GM12878 (cell line): ENCODE data around the gene DMRTA2. TPM values are rescaled to one million over a fixed set of nuclear protein-coding genes. Genes with fewer than 3 reads are reported as not detected.

Experiments used
- ATAC-seq: fragments of 200-7000 bp; cut with Tn5 transposase; 3 replicates; pipeline ENCODE4 v1.9.1; 2020; ENCODE audit warnings: mild to moderate bottlenecking, moderate library complexity
- BruUV-seq: library from RNA; stranded (reverse); fragments of 400-500 nt; replicated peaks from 2 replicates; lab custom pipeline; 2021; lab: Mats Ljungman, UMichigan
- CTCF ChIA-PET: fragments of 300-600 bp; sonication (Branson Sonifier 250); formaldehyde crosslinking; extraction: SDS; loops from one replicate; lab custom pipeline; 2021; ENCODE audit warnings: inconsistent platforms; lab: Yijun Ruan, JAX
- POLR2A ChIA-PET: fragments of 350-600 bp; formaldehyde crosslinking; extraction: SDS; loops from one replicate; lab custom pipeline; 2021; ENCODE audit warnings: inconsistent platforms; lab: Charles Lee
- RAD21 ChIA-PET: fragments of 300-600 bp; sonication (Branson Sonifier 250); formaldehyde crosslinking; loops from one replicate; lab custom pipeline; 2023; ENCODE audit warnings: antibody characterized with exemption; ENCODE audit not compliant: unreplicated experiment; lab: Charles Lee
- SMC1A ChIA-PET: fragments of 300-600 bp; sonication (Branson Sonifier 250); formaldehyde crosslinking; loops from one replicate; lab custom pipeline; 2023; ENCODE audit not compliant: unreplicated experiment, uncharacterized antibody; lab: Charles Lee
- DNase-seq: peaks from one replicate; pipeline ENCODE4 v3.0.0-alpha.2; 2011; ENCODE audit warnings: low read depth, low spot score
- FAIRE-seq: peaks from 3 replicates; lab custom pipeline; 2011; peaks lifted over from hg19 to GRCh38; lab: Jason Lieb, UNC
- H2AFZ ChIP-seq: 2 replicates; pipeline ENCODE4 v1.6.0; 2011; ENCODE audit warnings: low read depth, low read length, control low read depth; ENCODE audit not compliant: control insufficient read depth
- H3K27ac ChIP-seq: 2 replicates; pipeline ENCODE4 v1.5.1; 2011; ENCODE audit warnings: control low read depth; ENCODE audit not compliant: control insufficient read depth, insufficient read depth
- H3K27me3 ChIP-seq, 2 experiments: replicated peaks in 1 of 2; 2 replicates each; pipeline versions ENCODE4 v1.6.0 to v1.6.1; 2011; ENCODE audit warnings: low read length in 1 of 2; ENCODE audit not compliant: control insufficient read depth in 2 of 2, insufficient read depth in 2 of 2
- H3K36me3 ChIP-seq, 2 experiments: 2 replicates each; pipeline ENCODE4 v1.5.1; 2011; ENCODE audit warnings: low read length in 1 of 2; ENCODE audit not compliant: control insufficient read depth in 2 of 2, insufficient read depth in 2 of 2
- H3K4me1 ChIP-seq: 2 replicates; pipeline ENCODE4 v1.6.1; 2011; ENCODE audit warnings: mild to moderate bottlenecking, low read length, moderate library complexity, mixed read lengths; ENCODE audit not compliant: control insufficient read depth, insufficient read depth
- H3K4me2 ChIP-seq: 2 replicates; pipeline ENCODE4 v1.6.0; 2011; ENCODE audit warnings: control low read depth; ENCODE audit not compliant: control insufficient read depth, insufficient read depth
- H3K4me3 ChIP-seq: fragments of 200-600 bp; sonication (generic); 2 replicates; pipeline ENCODE4 v1.5.1; 2016
- H3K79me2 ChIP-seq: 2 replicates; pipeline ENCODE4 v1.6.0; 2011; ENCODE audit warnings: low read length; ENCODE audit not compliant: control insufficient read depth, insufficient read depth
- H3K9ac ChIP-seq: 2 replicates; pipeline ENCODE4 v1.8.0; 2011; ENCODE audit warnings: low read length, control low read depth, mixed read lengths; ENCODE audit not compliant: control insufficient read depth, insufficient read depth
- H3K9me3 ChIP-seq: replicated peaks from 3 replicates; pipeline ENCODE4 v1.5.1; 2011; ENCODE audit warnings: mild to moderate bottlenecking, low read length; ENCODE audit not compliant: control insufficient read depth, insufficient read depth
- H4K20me1 ChIP-seq: 2 replicates; pipeline ENCODE4 v1.6.0; 2011; ENCODE audit not compliant: control insufficient read depth, insufficient read depth
- BMI1 ChIP-seq: fragments of 450-650 bp; IDR thresholded peaks from 2 replicates; pipeline ENCODE4 v1.6.1; 2016; ENCODE audit warnings: mild to moderate bottlenecking, moderate library complexity, borderline replicate concordance
- EP300 ChIP-seq, 2 experiments: fragments of 150-350 bp in 1 of 2; IDR thresholded peaks; 2 replicates each; pipeline ENCODE4 v1.6.1; 2011 to 2012; ENCODE audit warnings: low read depth in 2 of 2, low read length in 2 of 2, borderline replicate concordance in 1 of 2, improper control_type of control experiment in 1 of 2, inconsistent platforms in 1 of 2; ENCODE audit not compliant: control insufficient read depth in 1 of 2
- HCFC1 ChIP-seq: fragments of 150-350 bp; IDR thresholded peaks from 2 replicates; pipeline ENCODE4 v1.6.1; 2014; ENCODE audit warnings: low read length
- LARP7 ChIP-seq: fragments of 450-650 bp; IDR thresholded peaks from 2 replicates; pipeline ENCODE4 v1.6.1; 2017; ENCODE audit warnings: mild to moderate bottlenecking
- MEF2A ChIP-seq: IDR thresholded peaks from 2 replicates; pipeline ENCODE4 v1.6.1; 2011; ENCODE audit warnings: low read depth, mild to moderate bottlenecking, low read length, moderate library complexity; ENCODE audit not compliant: insufficient read depth
- MTA3 ChIP-seq: IDR thresholded peaks from 2 replicates; pipeline ENCODE4 v1.6.1; 2012; ENCODE audit warnings: low read length, inconsistent platforms, borderline replicate concordance
- NFIC ChIP-seq: IDR thresholded peaks from 2 replicates; pipeline ENCODE4 v1.6.1; 2012; ENCODE audit warnings: low read depth, mild to moderate bottlenecking, inconsistent platforms, low read length, moderate library complexity
- PAX5 ChIP-seq: IDR thresholded peaks from 2 replicates; pipeline ENCODE4 v1.6.1; 2011; ENCODE audit warnings: low read depth, low read length, borderline replicate concordance
- POU2F2 ChIP-seq: IDR thresholded peaks from 3 replicates; pipeline ENCODE4 v1.6.1; 2011; ENCODE audit warnings: low read depth, mild to moderate bottlenecking, low read length, borderline replicate concordance
- SMC3 ChIP-seq: IDR thresholded peaks from 2 replicates; pipeline ENCODE4 v1.6.1; 2011; ENCODE audit warnings: low read length, improper control_type of control experiment, borderline replicate concordance
- SUZ12 ChIP-seq: fragments of 200-600 bp; sonication (generic); IDR thresholded peaks from one replicate; pipeline ENCODE4 v1.6.1; 2018; ENCODE audit warnings: antibody characterized with exemption, mild to moderate bottlenecking; ENCODE audit not compliant: unreplicated experiment
- YY1 ChIP-seq: IDR thresholded peaks from 2 replicates; pipeline ENCODE4 v1.6.1; 2011; ENCODE audit warnings: low read depth, mild to moderate bottlenecking, low read length
- WGBS: methylation state at CpG from one replicate; pipeline ENCODE4 v1.1.6; 2016; ENCODE audit warnings: low lambda C conversion rate; ENCODE audit not compliant: insufficient replicate concordance, insufficient coverage; ENCODE audit errors: missing lambda C conversion rate; 5-methylcytosine and 5-hydroxymethylcytosine counted together
- in situ Hi-C: fragments of 300-500 bp; cut with MboI; formaldehyde crosslinking; loops from 9 replicates; pipeline ENCODE4 v1.14.3; 2018; ENCODE audit warnings: mixed read lengths
- intact Hi-C: fragments of 100-400 bp; cut with micrococcal nuclease; formaldehyde crosslinking; loops from one replicate; pipeline ENCODE4 v1.14.2; 2022; ENCODE audit not compliant: unreplicated experiment
- polyA plus RNA-seq, 11 experiments: library from polyadenylated mRNA; depleted of rRNA in 4 of 11; unstranded in 6 of 11; stranded (reverse) in 5 of 11; fragments of >200 nt; fragmentation: Nextera tagmentation in 4 of 11; fragmentation: Illumina TruSeq in 1 of 11; extraction: Ambion mirVana in 4 of 11; extraction: Trizol in 1 of 11; gene quantifications; 1 replicate in 1 of 11; 2 replicates in 10 of 11; pipeline versions ENCODE4 v1.2.1 to v1.2.3, GENCODE V29; 2011 to 2016; ENCODE audit warnings: inconsistent platforms in 2 of 11, missing spikeins in 2 of 11, low read depth in 1 of 11
- total RNA-seq, 4 experiments: library from RNA; depleted of rRNA in 3 of 4; stranded (reverse); fragments of >200 nt in 3 of 4; fragmentation: Illumina TruSeq in 1 of 4; extraction: Trizol in 1 of 4; gene quantifications; 2 replicates each; pipeline versions ENCODE4 v1.2.1 to v1.2.3, GENCODE V29; 2013 to 2021
- TF ChIP-seq, protein P1 (sequence below): IDR thresholded peaks from 2 replicates; pipeline ENCODE4 v1.6.1; 2012; ENCODE audit warnings: low read length, inconsistent platforms
- TF ChIP-seq, protein P2 (sequence below), 3 experiments: IDR thresholded peaks in 2 of 3; conservative IDR thresholded peaks in 1 of 3; 2 replicates each; pipeline ENCODE4 v1.5.1; 2011; ENCODE audit warnings: low read depth in 3 of 3, low read length in 3 of 3, mild to moderate bottlenecking in 3 of 3, control low read depth in 2 of 3, moderate library complexity in 2 of 3, inconsistent platforms in 1 of 3, mixed read lengths in 1 of 3; ENCODE audit not compliant: control insufficient read depth in 2 of 3, insufficient read depth in 1 of 3; ENCODE audit errors: extremely low read depth in 1 of 3

DMRTA2 gene
- total and polyA plus RNA-seq, 10 of the 15 experiments (the other 5 are each of a cell fraction or from before 2014, with no cell fraction given): not detected

DNA sequence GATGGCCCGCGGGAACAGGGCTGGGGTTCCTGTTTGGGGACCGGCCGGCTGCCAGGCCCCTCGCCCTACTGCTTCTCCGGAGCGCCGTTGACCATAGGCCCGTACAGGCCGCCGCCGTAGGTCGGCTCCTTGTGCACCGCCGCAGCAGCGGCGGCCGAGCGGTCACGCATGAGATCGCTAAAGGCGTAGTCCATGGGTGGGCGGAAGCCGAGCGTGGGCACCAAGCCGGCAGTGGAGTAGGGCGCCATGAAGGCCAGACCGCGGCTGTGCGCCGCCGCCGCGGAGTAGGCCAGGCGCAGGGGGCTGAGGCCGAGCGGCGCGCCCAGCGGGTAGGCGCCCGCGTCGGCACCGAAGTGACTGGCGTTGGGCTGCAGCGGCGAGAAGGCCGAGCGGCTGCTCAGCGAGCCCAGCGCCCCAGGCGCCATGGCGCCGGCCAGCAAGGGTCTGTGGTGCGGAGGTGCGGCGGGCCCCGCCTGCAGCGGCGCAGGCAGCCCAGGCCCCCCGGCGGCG lies 4.6 kb downstream of the DMRTA2 start:
- WGBS: 8% methylated on average over 35 of the region's 64 CpGs
- no peaks in the 10 kb centered on the region for H3K36me3 ChIP-seq
- peak; percentile 63 for TF ChIP-seq SUZ12
- TF ChIP-seq LARP7: no peak
- DNase-seq: no peak
- H4K20me1 ChIP-seq: no peaks in the 10 kb centered on the region
- SMC1A ChIA-PET: no interaction called here
- H3K4me1 ChIP-seq: no peaks in the 10 kb centered on the region
- no peaks in the 10 kb centered on the region; the same call in 2 of the 3 replicates for H3K9me3 ChIP-seq
- in situ Hi-C loops: no loop called here
- BruUV-seq: no TSS peak
- no peak overlapping the region for H3K4me2 ChIP-seq
- POLR2A ChIA-PET: no interaction called here
- no peak overlapping the region for H3K27ac ChIP-seq
- CTCF ChIA-PET: no interaction called here
- H3K4me3 ChIP-seq: no peak overlapping the region
- no peak overlapping the region for H3K9ac ChIP-seq
- H3K79me2 ChIP-seq: no peaks in the 10 kb centered on the region
- H3K27me3 ChIP-seq: peaks cover 20 to 40% of the 10 kb centered on the region in 2 experiments
- H2AFZ ChIP-seq: no peak overlapping the region
- RAD21 ChIA-PET: no interaction called here
- intact Hi-C loops: no loop called here
- peak; percentile 30; the same call in 2 of the 3 replicates for ATAC-seq
- no peak for FAIRE-seq

DNA sequence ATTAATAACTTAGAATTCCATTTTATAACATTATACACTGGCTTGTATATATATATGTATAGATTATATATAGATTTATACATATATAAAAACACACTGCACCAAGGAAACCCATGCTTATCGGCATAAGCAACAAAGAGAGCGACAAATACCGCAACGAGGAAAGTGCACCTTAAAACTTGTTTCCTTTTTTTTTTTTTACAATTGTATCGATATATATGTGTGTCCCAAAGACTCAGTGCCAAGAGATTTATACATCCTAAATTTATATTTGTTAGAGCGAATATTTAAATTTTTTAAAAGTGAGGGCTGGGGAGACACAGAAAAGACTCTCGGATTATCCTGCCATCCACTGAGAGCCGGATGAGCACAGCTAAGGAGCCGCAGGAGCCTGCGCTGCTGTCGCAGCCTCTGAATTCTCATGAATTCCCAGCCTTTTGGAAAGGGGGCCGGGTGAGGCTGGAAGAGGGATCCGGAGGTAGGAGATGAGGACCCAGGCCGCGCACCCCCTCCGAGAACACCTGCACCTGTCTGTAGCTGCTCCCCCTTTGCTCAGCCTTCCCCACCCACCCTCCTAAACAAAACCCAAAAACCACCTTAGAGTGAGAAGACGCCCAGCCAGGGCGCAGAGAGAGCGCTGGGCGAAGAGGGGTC lies 5.2 kb downstream of the DMRTA2 start:
- ChIA-PET RAD21 (no interaction called here), POLR2A (no interaction called here), SMC1A (no interaction called here), CTCF (no interaction called here)
- no peaks in the 10 kb centered on the region for H3K79me2 ChIP-seq
- H3K9me3 ChIP-seq: no peaks in the 10 kb centered on the region; the same call in 2 of the 3 replicates
- H3K36me3 ChIP-seq: no peaks in the 10 kb centered on the region
- no peak overlapping the region for H3K4me3 ChIP-seq
- no peak overlapping the region for H3K27ac ChIP-seq
- no peak overlapping the region for H2AFZ ChIP-seq
- 41% methylated on average over 19 of the region's 20 CpGs for WGBS
- FAIRE-seq (no peak), ATAC-seq (no peak), DNase-seq (no peak)
- no peaks in the 10 kb centered on the region for H4K20me1 ChIP-seq
- no peak overlapping the region for H3K4me2 ChIP-seq
- intact Hi-C loops (no loop called here), in situ Hi-C loops (no loop called here)
- H3K9ac ChIP-seq: no peak overlapping the region
- BruUV-seq: no TSS peak
- H3K4me1 ChIP-seq: no peaks in the 10 kb centered on the region
- H3K27me3 ChIP-seq: peaks cover 20 to 36% of the 10 kb centered on the region in 2 experiments
- TF ChIP-seq MEF2A (no peak), BMI1 (no peak), PAX5 (no peak), EP300 (IDR thresholded peaks at IDR 0.05; ENCODE audit: borderline replicate concordance in 1 of 2, control insufficient read depth in 1 of 2, low read depth in 2 of 2, low read length in 2 of 2) (no peak), POU2F2 (no peak), HCFC1 (no peak), YY1 (no peak), MTA3 (no peak), SMC3 (no peak), NFIC (no peak)
- TF ChIP-seq, protein P1, sequence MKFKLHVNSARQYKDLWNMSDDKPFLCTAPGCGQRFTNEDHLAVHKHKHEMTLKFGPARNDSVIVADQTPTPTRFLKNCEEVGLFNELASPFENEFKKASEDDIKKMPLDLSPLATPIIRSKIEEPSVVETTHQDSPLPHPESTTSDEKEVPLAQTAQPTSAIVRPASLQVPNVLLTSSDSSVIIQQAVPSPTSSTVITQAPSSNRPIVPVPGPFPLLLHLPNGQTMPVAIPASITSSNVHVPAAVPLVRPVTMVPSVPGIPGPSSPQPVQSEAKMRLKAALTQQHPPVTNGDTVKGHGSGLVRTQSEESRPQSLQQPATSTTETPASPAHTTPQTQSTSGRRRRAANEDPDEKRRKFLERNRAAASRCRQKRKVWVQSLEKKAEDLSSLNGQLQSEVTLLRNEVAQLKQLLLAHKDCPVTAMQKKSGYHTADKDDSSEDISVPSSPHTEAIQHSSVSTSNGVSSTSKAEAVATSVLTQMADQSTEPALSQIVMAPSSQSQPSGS: no peak
- TF ChIP-seq, protein P2, sequence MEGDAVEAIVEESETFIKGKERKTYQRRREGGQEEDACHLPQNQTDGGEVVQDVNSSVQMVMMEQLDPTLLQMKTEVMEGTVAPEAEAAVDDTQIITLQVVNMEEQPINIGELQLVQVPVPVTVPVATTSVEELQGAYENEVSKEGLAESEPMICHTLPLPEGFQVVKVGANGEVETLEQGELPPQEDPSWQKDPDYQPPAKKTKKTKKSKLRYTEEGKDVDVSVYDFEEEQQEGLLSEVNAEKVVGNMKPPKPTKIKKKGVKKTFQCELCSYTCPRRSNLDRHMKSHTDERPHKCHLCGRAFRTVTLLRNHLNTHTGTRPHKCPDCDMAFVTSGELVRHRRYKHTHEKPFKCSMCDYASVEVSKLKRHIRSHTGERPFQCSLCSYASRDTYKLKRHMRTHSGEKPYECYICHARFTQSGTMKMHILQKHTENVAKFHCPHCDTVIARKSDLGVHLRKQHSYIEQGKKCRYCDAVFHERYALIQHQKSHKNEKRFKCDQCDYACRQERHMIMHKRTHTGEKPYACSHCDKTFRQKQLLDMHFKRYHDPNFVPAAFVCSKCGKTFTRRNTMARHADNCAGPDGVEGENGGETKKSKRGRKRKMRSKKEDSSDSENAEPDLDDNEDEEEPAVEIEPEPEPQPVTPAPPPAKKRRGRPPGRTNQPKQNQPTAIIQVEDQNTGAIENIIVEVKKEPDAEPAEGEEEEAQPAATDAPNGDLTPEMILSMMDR (IDR thresholded peaks at IDR 0.05 in 2 of 3, conservative IDR thresholded peaks at IDR 0.05 in 1 of 3; ENCODE audit: control insufficient read depth in 2 of 3, extremely low read depth in 1 of 3, insufficient read depth in 1 of 3, low read depth in 3 of 3, low read length in 3 of 3): no peak
